Stimulated activated CD8-positive, alpha-beta memory T cell treated with anti-CD3 and anti-CD28 coated beads, Interleukin-12 subunit alpha, Interleukin-12 subunit beta, amount 100 ng/mL, for 1 hour (primary cell): ENCODE data around the gene MED8.
"Not testable (repeated sequence)": the region's sequence is repeated elsewhere in the genome, so short reads cannot be mapped to it uniquely, and the experiment has no call there.

Experiments used
- DNase-seq: peaks from one replicate; pipeline ENCODE4 v3.0.0-alpha.2; 2020; ENCODE audit warnings: low read depth

The MED8 gene

DNA sequence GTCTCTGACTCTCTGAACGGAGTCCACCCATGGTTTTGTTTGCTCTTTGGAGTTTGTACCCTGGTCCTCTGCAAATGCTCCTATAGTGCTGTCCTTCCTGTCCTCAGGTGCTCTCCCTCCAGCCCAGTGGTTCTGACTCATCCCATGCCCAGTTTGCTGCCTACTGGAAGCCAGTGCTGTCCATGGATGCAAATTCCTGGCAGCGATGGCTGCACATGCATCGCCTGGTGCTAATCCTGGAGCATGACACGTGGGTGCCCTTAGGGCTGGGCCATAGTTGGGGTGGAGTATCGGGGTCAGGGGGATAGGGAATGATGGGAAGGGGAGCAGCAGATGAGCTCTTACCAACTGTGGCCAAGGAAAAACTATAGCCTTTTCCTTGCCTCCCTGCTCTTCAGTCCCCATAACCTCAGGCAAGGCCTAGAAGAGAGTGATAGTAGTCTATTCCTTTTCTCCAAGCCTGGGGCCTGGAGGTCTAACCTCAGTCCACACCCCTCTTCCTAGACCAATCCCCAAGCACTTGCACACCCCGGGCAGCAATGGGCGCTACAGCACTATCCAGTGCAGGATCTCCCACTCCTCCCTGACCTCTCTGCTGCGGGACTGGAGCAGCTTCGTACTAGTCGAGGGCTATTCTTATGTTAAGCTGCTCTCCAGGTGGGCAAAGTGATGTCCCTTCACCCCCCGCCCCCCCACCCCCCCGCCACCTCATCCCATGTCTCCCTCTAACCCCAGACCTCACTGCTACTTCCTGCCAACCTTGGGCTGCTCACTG lies 32.6 kb upstream of the MED8 start:
- no peak for DNase-seq

DNA sequence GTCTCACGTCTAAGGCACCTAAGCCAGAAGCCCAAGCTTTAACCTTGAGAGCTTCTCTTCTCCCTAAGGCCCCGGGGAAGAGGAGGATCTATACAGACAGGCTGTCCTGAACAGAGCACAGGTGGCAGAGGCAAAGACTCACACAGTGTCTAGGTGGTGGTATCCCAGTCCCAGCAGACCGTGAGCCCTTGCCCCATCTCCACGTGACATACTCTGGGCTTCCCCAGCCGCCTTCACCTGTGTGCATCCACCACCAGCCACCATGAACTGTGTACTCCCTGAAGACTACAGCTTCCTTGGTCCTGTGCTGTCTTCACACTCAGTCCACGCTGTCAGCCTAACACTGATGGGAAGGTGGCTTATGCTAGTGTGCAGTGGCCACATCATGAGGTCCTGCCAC lies 31.8 kb upstream of the MED8 start:
- no peak for DNase-seq

DNA sequence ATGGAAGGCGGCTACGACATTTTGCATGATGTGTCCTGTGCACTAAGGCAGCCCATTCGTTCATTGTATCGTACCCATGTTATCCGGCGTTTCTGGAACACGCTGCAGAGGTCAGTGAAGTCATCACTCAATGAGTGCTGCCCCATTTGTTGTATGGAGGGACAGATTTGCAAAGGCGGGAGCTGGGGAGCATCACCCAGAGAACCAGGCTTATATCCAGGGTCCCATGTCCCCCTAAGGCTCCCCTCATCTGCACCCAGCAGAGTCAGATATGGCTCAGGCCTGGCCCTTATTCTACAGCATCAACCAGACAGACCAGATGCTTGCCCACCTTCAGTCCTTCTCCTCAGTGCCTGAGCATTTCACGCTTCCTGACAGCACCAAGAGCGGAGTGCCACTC lies 31.3 kb upstream of the MED8 start:
- no peak for DNase-seq

DNA sequence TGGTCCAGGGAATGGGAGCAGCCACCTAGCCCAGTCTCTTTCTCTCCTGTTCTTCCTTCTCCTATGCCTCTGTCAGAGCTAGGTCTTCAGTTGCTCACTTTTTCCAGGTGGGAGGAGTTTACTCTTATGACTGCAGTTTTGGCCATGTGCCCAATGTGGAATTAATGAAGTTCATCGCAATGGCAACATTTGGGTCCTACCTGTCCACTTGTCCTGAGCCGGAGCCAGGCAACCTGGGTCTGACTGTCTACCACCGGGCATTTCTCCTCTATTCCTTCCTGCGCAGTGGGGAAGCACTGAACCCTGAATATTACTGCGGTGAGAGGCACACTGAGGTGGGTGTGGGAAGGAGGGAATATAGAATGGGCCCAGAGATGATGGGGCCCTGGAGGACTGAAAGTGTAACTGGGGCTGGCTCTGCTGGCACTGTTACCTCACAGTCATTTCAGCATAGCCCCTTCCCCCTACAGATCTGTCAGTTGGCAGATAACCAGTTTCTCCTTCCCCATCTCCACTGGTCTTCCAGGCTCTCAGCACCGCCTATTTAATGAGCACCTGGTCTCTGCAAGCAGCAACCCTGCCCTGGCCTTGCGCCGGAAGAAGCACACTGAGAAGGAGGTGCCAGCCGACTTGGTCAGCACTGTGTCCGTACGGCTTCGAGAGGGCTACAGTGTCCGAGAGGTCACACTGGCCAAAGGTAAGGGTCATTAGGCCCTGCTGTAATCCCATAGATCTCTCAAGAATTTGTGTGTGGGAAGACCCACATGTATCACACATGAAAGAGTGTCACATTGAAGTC lies 30.2 kb upstream of the MED8 start:
- no peak for DNase-seq

DNA sequence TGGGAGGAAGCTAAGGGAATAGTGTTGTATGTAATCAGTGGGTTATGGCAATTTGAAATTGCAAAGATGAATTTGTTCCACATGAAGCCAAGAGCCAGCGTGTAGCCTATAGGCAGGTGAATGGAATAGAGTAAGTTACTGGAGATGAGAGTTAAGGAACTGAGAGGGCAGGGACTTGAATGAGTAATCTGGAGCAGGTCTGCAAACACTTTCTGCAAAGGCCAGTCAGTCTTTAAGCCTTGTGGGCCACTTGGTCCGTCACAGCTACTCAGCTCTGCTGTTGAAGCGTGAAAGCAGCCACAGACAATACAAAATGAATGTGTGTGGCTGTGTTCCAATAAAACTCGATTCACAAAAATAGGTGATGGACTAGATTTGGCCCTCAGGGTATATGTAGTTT lies 29.3 kb upstream of the MED8 start:
- DNase-seq, result no peak

DNA sequence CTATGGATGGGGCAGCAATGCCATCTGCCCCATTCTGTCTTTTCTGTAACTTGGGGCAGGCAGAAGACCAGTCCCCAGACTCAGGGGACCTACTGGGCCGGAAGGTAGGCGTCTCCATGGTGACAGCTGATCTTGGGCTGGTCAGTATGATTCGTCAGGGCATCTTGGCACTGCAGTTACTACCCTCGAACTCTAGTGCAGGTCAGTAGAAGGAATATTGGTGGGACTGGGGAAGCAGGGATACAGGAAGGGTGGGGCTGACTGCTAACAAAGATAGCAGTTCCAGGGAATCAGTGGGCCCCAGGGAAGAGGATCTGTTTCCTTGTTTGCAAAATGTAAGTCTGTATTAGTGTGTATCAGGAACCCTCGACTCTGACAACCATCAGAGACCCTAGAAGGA lies 26.3 kb upstream of the MED8 start:
- no peak for DNase-seq

DNA sequence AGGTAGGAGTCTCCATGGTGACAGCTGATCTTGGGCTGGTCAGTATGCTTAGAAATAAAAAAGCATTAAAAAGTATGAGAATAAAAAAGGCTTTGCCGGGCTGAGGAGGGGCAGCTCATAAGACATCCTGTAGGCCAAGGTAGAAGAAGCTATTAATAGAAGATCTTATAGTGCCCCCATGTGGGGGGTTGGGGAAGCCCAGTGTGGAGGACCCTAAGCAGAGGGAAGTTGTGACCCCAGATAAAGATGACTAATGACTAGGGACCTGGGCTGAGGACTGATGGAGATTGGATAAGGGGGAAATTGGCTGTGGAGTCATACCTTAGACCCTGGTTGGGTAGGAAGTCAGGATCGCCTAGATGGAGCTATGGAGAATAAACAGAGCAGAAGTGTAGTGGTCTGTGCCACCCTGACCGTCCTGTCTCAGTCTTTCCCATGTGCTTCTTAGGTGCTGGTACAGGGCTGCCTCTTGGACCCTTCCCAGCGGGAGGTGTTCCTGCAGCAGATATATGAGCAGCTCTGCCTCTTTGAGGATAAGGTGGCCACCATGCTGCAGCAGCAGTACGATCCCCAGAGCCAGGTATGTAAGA lies 25.1 kb upstream of the MED8 start:
- peak; percentile 44 for DNase-seq

DNA sequence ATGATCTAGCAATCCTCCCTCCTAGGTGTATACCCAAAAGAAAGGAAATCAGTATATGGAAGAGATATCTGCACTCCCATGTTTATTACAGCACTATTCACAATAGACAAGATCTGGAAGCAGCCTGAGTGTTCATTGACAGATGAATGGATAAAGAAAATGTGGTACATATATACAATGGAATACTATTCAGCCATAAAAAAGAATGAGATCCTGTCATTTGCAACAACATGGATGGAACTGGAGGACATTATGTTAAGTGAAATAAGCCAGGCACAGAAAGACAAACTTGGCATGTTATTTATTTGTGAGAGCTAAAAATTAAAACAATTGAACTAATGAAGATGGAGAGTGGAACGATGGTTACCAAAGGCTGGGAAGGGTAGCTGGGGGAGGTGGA lies 23.8 kb upstream of the MED8 start:
- not testable (repeated sequence) for DNase-seq

DNA sequence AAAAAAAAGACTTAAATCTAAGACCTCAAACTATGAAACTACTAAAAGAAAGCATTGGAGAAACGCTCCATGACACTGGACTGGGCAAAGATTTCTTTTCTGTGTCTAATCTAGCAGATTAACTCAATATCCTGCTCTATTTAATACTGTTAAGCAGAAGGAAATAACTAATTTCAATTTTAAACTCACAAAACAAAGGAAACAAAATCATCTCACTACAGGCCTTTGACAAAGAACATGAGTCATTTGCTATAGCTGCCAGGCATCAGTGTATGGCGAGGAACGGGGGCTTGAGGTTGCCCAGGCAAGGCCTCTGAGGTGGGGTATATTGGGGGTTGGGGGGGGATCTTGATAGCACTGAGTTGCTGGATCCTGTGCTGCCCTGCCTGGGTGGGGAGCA lies 21.0 kb upstream of the MED8 start:
- DNase-seq, result no peak

DNA sequence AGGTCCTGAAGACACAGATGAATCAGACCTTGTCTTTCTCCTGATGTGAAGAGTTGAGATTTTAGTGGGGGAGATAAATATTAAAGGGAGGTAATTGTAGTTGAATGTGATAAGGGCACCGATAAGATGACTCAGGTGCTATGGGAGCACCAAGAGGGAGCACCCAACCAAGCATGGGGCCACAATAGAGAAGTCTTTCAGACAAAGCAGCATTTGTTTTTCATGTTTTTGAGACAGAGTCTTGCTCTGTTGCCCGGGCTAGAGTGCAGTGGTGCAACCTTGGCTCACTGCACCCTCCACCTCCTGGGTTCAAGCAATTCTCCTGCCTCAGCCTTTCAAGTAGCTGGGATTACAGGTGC lies 16.3 kb upstream of the MED8 start:
- no peak for DNase-seq

DNA sequence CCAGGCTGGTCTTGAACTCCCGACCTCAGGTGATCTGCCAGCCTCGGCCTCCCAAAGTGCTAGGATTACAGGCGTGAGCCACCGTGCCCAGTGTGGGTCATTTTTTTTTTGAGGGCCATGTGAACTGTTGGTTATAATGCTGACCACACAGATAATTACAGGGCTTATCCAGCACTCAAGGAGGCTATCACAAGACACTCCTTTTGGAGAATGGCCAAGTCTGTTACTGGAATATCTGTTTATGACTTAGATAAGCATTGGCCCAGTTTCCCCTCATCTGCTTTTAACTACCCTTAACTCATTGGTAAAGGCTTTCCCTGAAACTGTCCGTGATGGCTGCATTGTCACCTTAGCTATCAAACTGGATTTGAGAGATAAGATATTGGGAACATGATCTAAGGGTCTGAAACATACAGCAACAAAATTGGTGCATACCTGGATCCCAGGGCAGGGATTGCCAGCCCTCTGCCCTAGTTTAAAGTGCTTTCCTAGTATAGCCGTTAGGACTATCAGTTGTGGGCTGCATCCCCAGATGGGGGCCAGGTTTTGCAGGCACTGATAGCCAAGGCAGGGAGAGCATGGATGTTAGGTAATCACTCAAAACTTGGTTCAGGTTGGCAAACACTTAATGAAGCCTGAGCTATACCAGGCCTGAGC lies 15.7 kb upstream of the MED8 start:
- no peak for DNase-seq

DNA sequence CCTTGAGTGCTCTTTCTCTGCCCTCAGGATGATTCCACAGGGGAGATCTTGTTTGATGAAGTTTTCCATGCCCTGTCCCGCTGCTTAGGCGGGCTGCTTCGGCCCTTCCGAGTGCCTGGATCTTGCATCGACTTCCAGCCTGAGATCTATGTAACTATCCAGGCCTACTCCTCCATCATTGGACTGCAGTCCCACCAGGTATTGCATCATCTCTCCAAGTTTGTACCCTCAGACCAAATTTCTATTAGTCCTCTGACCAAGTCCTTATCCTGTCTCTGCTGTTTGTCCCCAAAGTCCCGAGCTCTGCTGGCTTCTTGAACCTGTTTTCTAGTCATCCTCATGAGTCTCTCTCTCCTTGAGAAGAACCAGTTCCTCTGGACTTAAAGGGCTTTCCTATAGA lies 14.8 kb upstream of the MED8 start:
- DNase-seq, result no peak

DNA sequence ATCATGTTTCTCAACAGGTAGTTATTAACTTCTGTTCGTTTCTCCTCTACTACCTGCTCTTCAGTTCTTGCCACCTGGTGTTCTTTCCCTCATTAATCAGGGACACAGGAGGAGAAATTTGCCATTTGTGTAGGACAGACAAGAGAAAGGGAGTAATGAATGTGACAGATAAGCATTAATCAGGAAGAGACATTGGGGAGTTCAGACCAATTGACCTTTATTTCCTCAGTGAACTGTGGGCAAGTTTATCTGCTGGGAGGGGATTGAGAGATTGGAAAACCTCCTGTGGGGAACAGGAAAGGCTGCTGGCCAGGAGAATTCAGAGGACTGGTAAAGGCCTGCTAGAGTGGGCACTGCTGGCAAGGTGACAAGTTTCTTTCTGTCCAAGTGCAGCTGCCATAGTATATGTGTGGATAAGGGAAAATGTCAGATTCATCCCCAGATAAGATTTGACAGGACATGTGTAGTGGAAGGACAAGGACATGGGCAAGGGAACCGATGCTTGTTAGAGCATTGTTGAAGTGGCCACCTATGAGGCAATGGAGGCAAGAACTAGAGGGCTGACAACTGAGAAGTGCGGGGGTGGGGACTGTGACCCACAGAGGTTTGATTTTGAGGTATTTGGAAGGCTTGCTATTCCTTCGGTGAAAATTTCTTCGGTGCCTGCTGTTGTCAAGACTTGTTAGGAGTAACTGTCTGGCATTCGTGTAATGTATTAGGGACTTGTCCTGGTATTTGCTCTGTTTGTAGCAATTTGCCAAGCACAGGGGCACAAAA lies 12.7 kb upstream of the MED8 start:
- no peak for DNase-seq

DNA sequence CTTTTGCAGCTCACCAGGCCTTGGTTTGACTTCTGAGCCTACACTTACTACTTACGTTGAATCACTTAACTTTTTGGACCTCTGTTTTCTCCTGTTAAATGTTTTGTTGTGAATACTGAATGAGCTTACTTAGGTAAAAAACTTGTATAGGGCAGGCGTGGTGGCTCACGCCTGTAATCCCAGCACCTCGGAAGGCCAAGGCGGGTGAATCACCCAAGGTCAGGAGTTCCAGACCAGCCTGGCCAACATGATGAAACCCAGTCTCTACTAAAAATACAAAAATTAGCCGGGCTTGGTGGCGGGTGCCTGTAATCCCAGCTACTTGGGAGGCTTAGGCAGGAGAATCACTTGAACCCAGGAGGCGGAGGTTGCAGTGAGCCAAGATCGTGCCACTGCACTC lies 10.8 kb upstream of the MED8 start:
- DNase-seq, result not testable (repeated sequence)

DNA sequence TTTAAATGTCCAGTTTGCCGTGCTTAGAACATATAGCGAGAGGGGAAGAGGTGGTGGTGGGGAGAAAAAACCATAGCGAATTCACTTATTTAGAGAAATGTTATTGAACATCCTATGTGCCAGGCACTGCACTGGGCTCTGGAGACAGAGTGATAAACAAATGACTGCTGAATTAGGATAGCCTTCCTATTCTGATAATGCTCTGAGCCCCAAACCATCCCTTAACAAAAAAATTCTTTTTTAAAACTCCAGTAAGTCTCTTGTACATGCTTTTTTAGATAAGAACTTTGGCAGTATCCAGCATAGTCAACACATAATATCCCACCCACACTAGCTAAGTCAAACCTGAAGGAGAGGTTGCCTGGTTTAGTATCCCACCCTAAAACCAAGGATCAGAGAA lies 8.6 kb upstream of the MED8 start:
- DNase-seq, result no peak

DNA sequence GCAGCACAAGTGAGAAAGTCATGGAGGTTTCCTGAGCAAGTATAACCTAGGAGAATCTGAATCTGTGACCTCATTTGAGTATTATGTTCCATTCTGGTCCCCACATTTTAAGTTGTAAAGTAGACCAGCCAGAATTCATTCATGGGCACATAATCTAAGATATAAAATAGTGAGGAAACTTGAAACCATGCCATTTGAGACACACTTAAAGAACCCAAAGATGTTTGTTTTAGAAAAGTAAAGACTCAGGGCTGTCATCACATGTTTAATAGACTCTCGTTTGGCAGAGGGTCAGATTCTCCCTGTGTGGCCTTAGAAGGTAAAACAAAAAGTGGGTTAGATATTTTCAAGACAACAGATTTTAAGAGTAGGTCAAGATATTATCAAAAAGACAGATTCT lies 6.5 kb upstream of the MED8 start:
- DNase-seq, result no peak

DNA sequence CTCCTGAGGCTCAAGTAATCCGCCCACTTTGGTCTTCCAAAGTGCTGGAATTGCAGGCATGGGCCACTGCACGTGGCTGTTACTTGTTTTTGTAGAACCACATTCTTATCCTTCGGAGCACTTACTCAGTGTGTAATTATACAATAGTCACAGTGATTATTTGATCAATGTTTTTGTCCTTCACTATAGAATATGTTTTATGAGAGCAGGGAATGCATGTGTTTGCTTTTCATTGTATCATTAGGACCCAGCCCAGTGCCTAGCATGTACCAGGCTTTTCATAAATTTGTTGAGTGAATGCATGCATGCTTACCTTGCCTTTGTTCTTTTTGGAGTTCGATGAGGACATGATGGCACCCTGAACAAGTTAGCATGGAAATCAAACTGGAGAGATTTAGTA lies 5.9 kb upstream of the MED8 start:
- no peak for DNase-seq

DNA sequence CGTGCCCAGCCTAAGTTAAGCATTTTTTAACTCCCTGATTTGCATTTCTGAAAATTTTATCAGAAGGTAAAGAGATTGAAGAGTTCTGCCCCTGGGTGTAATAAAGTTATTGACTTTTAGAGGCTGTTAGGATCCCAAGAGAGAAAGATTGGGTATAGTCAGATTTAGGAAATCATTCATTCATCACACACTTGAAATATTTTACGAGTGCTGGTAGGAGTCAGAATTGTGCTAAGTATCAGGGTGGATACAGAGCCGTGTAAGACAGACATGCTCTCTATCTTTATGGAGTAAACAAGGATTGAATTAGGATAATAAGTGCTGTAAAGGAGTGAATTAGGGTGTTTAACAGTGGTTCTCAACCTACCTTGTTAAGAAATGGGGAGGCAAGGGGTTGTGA lies 3.1 kb upstream of the MED8 start:
- no peak for DNase-seq

DNA sequence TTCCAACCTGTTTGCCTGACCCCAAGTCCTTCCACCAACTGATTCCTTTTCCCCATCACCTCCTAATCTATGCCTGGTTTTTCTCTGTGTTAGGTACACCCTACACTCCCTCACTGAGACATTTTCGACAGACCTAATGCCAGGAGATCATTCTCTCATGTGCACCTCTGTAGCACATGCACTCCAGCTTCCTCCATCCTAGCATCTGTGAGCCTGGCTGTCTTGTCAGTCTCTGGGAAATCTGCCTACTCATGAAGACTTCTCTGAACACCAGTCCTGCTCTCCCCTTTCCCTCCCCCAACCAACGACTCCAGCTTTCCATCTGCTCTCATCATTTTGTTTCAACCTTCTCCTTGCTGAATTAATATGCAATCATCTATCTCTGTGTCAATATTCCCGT lies 987 bp downstream of the MED8 start:
- no peak for DNase-seq

DNA sequence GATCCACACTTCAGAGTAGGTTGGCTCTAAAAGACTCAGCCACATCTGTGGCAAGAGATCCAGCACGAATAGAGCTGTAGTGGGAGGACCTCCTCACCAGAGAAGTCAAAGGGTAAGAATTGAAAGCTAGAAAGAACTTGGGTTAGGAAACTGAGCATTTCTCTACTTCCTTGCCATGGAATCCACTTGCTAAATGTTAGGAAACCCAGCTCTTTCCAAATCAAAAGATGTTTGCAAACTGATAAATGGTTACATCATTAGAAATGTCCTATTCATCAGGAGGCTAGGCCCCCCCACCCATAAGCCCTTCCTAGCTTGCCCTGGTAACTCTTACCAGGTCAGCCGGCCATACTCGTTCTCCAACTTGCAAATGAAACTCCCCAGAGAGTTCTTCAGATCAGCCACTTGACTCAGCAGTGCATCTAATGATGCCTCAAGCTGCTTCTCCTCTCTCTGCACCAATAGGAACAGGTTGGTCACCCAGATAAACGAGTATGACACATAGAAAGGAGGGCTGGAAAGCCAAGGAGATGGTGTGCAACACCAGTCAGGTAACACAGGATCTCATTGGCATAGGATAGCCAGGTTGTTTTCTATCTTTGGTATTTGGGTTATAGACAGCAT lies 1.5 kb downstream of the MED8 start:
- no peak for DNase-seq

DNA sequence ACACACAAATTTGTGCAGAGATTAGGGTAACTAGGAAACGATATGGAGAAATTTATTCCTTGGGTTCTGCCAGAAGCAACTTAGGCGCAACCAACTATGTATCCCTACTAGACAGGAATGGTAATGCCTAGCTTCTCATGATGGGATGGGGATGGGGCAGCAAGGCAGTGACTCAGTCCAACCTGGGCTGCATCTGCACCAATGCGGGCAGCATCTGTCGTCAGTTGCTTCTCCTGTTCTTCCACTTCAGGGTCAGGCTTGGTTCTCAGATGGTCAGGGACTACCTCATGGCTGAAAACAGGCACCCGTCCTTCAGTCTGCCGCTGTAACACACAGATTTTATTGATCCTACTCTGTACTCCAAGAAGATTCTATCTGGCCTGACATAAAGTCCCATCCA lies 2.9 kb downstream of the MED8 start:
- no peak for DNase-seq

DNA sequence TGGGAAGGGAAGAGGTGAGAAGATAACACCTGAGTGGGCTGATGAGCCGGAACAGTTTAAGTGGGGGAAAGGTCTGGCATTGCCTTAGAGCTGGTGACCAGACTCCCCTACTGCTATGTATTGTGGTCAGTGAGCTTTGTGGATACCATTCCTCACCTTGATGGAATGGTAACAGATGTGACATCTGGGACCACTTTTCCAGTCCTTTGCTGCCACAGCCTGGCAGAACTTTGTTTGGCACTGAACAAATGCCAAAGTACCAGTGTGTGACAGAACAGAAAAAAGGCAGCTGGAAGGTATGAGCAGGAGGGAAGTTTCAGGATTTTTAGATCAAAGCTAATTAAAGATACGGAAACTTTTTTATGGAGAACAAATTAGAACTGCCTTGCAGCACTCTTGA lies 6.2 kb downstream of the MED8 start:
- DNase-seq, result no peak
